ENCODE data around the gene HTRA3. TPM values are rescaled to one million over a fixed set of nuclear protein-coding genes. Genes with fewer than 3 reads are reported as not detected.

HTRA3 gene
- total and polyA plus RNA-seq, 2 of the 8 experiments (the other 6 are each of a cell fraction or from before 2014, with no cell fraction given) = 3.2 to 5.8 TPM

DNA sequence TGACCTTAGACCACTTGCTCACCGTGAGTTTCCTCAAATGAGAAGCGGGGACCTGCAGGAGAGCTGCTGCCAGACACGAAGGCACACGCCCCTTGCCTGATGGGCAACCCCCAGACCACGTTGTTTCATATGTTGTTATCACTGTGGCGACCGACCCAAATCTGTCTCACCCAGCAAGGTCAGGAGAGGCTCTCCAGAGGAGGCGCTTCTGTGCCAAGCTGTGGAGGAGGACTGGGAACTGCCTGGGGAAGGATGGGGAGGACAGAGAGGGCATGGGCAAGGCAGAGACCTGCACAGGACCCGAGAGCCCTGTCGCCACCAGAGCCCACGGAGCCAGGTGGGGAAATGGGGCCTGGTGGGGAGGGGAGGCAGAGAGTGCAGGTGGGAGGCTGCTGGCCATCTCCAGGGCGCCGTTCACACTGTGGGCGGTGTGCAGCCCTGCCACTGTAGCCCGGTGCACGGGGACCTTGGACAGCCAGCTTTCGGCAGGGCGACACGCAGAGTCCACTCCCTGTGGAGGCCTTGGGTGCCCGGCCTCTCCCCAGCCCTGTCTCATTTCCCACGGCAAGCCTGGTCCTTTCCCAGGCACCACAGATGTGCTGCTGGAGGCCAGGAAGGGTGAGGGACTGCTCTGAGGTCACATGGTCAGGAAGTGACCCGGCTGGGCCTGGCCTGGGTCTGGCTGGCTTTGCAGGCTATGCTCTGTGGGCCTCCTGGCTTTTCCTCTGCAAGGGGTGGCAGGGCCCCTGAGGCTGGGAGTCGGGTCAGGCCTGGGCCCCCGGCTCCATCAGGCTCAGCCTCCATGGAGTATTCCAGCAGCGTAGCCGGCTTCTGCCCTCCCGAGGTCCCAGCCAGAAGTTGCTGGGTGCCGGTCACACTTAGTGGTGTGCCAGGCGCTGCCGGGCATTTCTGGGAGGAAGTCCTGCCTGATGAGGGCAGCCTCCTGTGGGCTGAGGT lies 3.2 kb downstream of the HTRA3 start (continued):
- TF ChIP-seq KDM1A (IDR thresholded peaks at IDR 0.05; ENCODE audit: borderline replicate concordance, low read length) = no peak

All from H1 (cell line).